H9 (cell line): ENCODE data around the gene RUNX2. TPM values are rescaled to one million over a fixed set of nuclear protein-coding genes. Genes with fewer than 3 reads are reported as not detected.

ENCODE experiments used
- DNase-seq: peaks from one replicate; pipeline ENCODE4 v3.0.0-alpha.2; 2017
- H2AFZ ChIP-seq: one replicate; pipeline ENCODE4 v1.6.1; 2013; ENCODE audit warnings: mild to moderate bottlenecking, low read length, control low read depth, moderate library complexity
- H2AK5ac ChIP-seq: 2 replicates; pipeline ENCODE4 v1.6.1; 2013; ENCODE audit warnings: low read length, control low read depth, mixed read lengths; ENCODE audit not compliant: insufficient read length
- H2BK120ac ChIP-seq: one replicate; pipeline ENCODE4 v1.6.1; 2013; ENCODE audit warnings: low read depth, mild to moderate bottlenecking, low read length, control low read depth, inconsistent platforms; ENCODE audit not compliant: poor library complexity, severe bottlenecking
- H2BK12ac ChIP-seq: 2 replicates; pipeline ENCODE4 v1.6.1; 2013; ENCODE audit warnings: low read length, control low read depth, mixed read lengths, low read depth; ENCODE audit not compliant: insufficient read length
- H2BK15ac ChIP-seq: 2 replicates; pipeline ENCODE4 v1.6.1; 2013; ENCODE audit warnings: low read depth, low read length, control low read depth
- H2BK20ac ChIP-seq: one replicate; pipeline ENCODE4 v1.6.1; 2013; ENCODE audit warnings: low read depth, mild to moderate bottlenecking, low read length, control low read depth, inconsistent platforms; ENCODE audit not compliant: poor library complexity, severe bottlenecking
- H2BK5ac ChIP-seq: 2 replicates; pipeline ENCODE4 v1.6.1; 2013; ENCODE audit warnings: low read length, control low read depth, mixed read lengths; ENCODE audit not compliant: insufficient read length
- H3K14ac ChIP-seq: 2 replicates; pipeline ENCODE4 v1.6.1; 2013; ENCODE audit warnings: low read length, control low read depth; ENCODE audit not compliant: insufficient read depth
- H3K18ac ChIP-seq: 2 replicates; pipeline ENCODE4 v1.6.1; 2013; ENCODE audit warnings: low read depth, mild to moderate bottlenecking, mixed read lengths, low read length, control low read depth; ENCODE audit not compliant: insufficient read length
- H3K23ac ChIP-seq: 2 replicates; pipeline ENCODE4 v1.6.1; 2013; ENCODE audit warnings: low read length, control low read depth, mixed read lengths, low read depth; ENCODE audit not compliant: insufficient read length
- H3K23me2 ChIP-seq: 2 replicates; pipeline ENCODE4 v1.6.1; 2013; ENCODE audit warnings: low read depth, mild to moderate bottlenecking, mixed read lengths, low read length, control low read depth; ENCODE audit not compliant: insufficient read length, poor library complexity, severe bottlenecking
- H3K27ac ChIP-seq: 2 replicates; pipeline ENCODE4 v1.5.1; 2013; ENCODE audit warnings: low read length, control low read depth, mixed read lengths, low read depth; ENCODE audit not compliant: insufficient read length
- H3K27me3 ChIP-seq: 2 replicates; pipeline ENCODE4 v1.6.1; 2013; ENCODE audit warnings: low read length, control low read depth, inconsistent platforms; ENCODE audit not compliant: insufficient read depth
- H3K4ac ChIP-seq: 2 replicates; pipeline ENCODE4 v1.6.1; 2013; ENCODE audit warnings: low read depth, mild to moderate bottlenecking, control low read depth, inconsistent platforms, low read length, moderate library complexity
- H3K4me1 ChIP-seq: 2 replicates; pipeline ENCODE4 v1.6.1; 2013; ENCODE audit warnings: low read length, control low read depth, inconsistent platforms; ENCODE audit not compliant: insufficient read depth
- H3K4me2 ChIP-seq: 2 replicates; pipeline ENCODE4 v1.6.1; 2013; ENCODE audit warnings: low read length, control low read depth, mixed read lengths; ENCODE audit not compliant: insufficient read length, insufficient read depth
- H3K56ac ChIP-seq: 2 replicates; pipeline ENCODE4 v1.6.1; 2013; ENCODE audit warnings: low read depth, mild to moderate bottlenecking, mixed read lengths, low read length, control low read depth; ENCODE audit not compliant: insufficient read length
- H3K79me1 ChIP-seq: 2 replicates; pipeline ENCODE4 v1.6.1; 2013; ENCODE audit warnings: low read depth, mild to moderate bottlenecking, moderate library complexity, low read length, control low read depth, inconsistent platforms; ENCODE audit not compliant: insufficient read depth, poor library complexity, severe bottlenecking
- H3K79me2 ChIP-seq: 2 replicates; pipeline ENCODE4 v1.6.1; 2013; ENCODE audit warnings: low read length, control low read depth, inconsistent platforms; ENCODE audit not compliant: insufficient read depth
- H3K9ac ChIP-seq: 2 replicates; pipeline ENCODE4 v1.6.1; 2013; ENCODE audit warnings: low read length, control low read depth, mixed read lengths; ENCODE audit not compliant: insufficient read length; ENCODE audit errors: extremely low read depth
- H3K9me3 ChIP-seq: one replicate; pipeline ENCODE4 v1.6.1; 2013; ENCODE audit warnings: low read depth, low read length, inconsistent platforms; ENCODE audit not compliant: control insufficient read depth
- H3T11ph ChIP-seq: one replicate; pipeline ENCODE4 v1.6.1; 2013; ENCODE audit warnings: mild to moderate bottlenecking, low read length, control low read depth, inconsistent platforms
- H4K20me1 ChIP-seq: one replicate; pipeline ENCODE4 v1.6.1; 2013; ENCODE audit not compliant: control insufficient read depth, insufficient read length, insufficient read depth
- H4K5ac ChIP-seq: 2 replicates; pipeline ENCODE4 v1.6.1; 2013; ENCODE audit warnings: low read depth, mild to moderate bottlenecking, mixed read lengths, low read length, control low read depth; ENCODE audit not compliant: insufficient read length
- H4K8ac ChIP-seq: replicated peaks from 2 replicates; pipeline ENCODE4 v1.6.1; 2013; ENCODE audit warnings: low read length, control low read depth, mixed read lengths, low read depth; ENCODE audit not compliant: insufficient read length
- H4K91ac ChIP-seq: 2 replicates; pipeline ENCODE4 v1.6.1; 2013; ENCODE audit warnings: low read depth, mild to moderate bottlenecking, moderate library complexity, mixed read lengths, low read length, control low read depth; ENCODE audit not compliant: insufficient read length
- H3K27ac Mint-ChIP-seq, 3 experiments: 2 replicates in 2 of 3; 3 replicates in 1 of 3; pipeline ENCODE4 v1.8.0; 2020 to 2021; ENCODE audit warnings: mixed read lengths in 3 of 3, mild to moderate bottlenecking in 1 of 3, moderate library complexity in 1 of 3
- H3K27me3 Mint-ChIP-seq: 2 replicates; pipeline ENCODE4 v1.8.0; 2021; ENCODE audit warnings: low read depth, mild to moderate bottlenecking, moderate library complexity, mixed read lengths
- H3K36me3 Mint-ChIP-seq, 3 experiments: 2 replicates in 2 of 3; 3 replicates in 1 of 3; pipeline ENCODE4 v1.8.0; 2020 to 2021; ENCODE audit warnings: low read depth in 3 of 3, mixed read lengths in 3 of 3; ENCODE audit not compliant: insufficient read depth in 1 of 3
- H3K4me1 Mint-ChIP-seq, 2 experiments: 2 replicates each; pipeline ENCODE4 v1.8.0; 2020; ENCODE audit warnings: mixed read lengths in 2 of 2
- H3K4me3 Mint-ChIP-seq, 2 experiments: 2 replicates in 1 of 2; 3 replicates in 1 of 2; pipeline ENCODE4 v1.8.0; 2020 to 2021; ENCODE audit warnings: mild to moderate bottlenecking in 2 of 2, mixed read lengths in 2 of 2, moderate library complexity in 1 of 2
- H3K9me3 Mint-ChIP-seq, 2 experiments: 2 replicates in 1 of 2; 3 replicates in 1 of 2; pipeline ENCODE4 v1.8.0; 2020; ENCODE audit warnings: mild to moderate bottlenecking in 2 of 2, mixed read lengths in 2 of 2, moderate library complexity in 1 of 2
- WGBS: extraction: QIAGEN DNeasy Blood & Tissue Kit; methylation state at CpG from one replicate; pipeline ENCODE4 v1.1.7; 2013; ENCODE audit warnings: missing lambda C conversion rate, low lambda C conversion rate, mixed read lengths; ENCODE audit not compliant: insufficient read length; ENCODE audit errors: extremely low coverage; 5-methylcytosine and 5-hydroxymethylcytosine counted together
- total RNA-seq: library from RNA; stranded (reverse); gene quantifications from 2 replicates; pipeline ENCODE4 v1.2.1, GENCODE V29; 2021
- TF ChIP-seq, protein P1 (sequence below): fragments of 200-600 bp; sonication (generic); conservative IDR thresholded peaks from 3 replicates; pipeline ENCODE4 v1.8.0; 2021; ENCODE audit warnings: antibody characterized with exemption, mild to moderate bottlenecking

Gene RUNX2
- total RNA-seq, 1 experiment from 2014 or later = 0.15 TPM

DNA sequence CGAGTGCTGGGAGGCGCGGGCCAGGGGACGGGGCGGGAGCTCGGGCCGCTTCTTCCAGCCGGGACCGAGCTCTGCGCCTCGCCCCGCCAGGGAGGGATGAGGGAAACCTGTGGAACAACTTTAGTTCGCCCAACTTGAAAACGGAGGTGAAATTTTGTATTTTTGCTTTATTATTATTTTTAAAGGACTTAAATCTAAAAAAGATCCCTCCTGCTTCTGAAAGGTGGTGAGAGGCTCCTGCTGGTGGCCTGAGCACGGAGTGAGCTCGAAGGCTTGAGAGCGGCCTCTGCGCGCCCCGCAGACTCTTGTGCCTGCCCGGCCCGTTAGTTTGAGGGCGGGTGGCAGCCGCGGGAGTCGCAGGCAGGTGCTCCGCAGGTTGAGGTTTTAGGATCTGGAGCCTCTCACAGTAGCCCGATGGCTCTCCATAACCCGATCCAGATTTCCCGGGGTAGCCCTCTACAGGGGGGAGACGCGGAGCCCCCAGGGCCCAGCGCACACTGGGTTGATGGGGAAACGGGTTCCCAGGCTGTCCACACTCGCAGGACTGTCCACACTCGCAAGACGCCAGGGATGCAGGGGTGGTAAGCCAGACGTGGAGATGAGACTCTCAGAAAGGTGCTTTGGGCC, 95.8 kb downstream of the RUNX2 start:
- H3K9me3 ChIP-seq = no peaks in the 10 kb centered on the region
- H3K14ac ChIP-seq = no peak overlapping the region
- no peak overlapping the region for H4K5ac ChIP-seq
- peaks cover 30 to 31% of the 10 kb centered on the region in 2 experiments for H3K4me1 Mint-ChIP-seq
- no peak overlapping the region for H2BK5ac ChIP-seq
- no peak overlapping the region for H3K18ac ChIP-seq
- H3K4me1 ChIP-seq = no peaks in the 10 kb centered on the region
- TF ChIP-seq, protein P1, sequence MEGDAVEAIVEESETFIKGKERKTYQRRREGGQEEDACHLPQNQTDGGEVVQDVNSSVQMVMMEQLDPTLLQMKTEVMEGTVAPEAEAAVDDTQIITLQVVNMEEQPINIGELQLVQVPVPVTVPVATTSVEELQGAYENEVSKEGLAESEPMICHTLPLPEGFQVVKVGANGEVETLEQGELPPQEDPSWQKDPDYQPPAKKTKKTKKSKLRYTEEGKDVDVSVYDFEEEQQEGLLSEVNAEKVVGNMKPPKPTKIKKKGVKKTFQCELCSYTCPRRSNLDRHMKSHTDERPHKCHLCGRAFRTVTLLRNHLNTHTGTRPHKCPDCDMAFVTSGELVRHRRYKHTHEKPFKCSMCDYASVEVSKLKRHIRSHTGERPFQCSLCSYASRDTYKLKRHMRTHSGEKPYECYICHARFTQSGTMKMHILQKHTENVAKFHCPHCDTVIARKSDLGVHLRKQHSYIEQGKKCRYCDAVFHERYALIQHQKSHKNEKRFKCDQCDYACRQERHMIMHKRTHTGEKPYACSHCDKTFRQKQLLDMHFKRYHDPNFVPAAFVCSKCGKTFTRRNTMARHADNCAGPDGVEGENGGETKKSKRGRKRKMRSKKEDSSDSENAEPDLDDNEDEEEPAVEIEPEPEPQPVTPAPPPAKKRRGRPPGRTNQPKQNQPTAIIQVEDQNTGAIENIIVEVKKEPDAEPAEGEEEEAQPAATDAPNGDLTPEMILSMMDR = no peak
- no peak overlapping the region for H4K91ac ChIP-seq
- no peak overlapping the region for H3K4ac ChIP-seq
- no peaks in the 10 kb centered on the region; a peak in 1 of 5 replicates for H3K9me3 Mint-ChIP-seq
- no CpG with 5 or more reads among the region's 38 CpGs for WGBS
- no peaks in the 10 kb centered on the region for H3K79me2 ChIP-seq
- H3K79me1 ChIP-seq = no peaks in the 10 kb centered on the region
- H3K27ac ChIP-seq = no peak overlapping the region
- no peak overlapping the region for H2AFZ ChIP-seq
- peak; percentile 48 for DNase-seq
- no peak overlapping the region for H2AK5ac ChIP-seq
- H3T11ph ChIP-seq = no peak overlapping the region
- H3K56ac ChIP-seq = no peak overlapping the region
- H3K23ac ChIP-seq = no peak overlapping the region
- no peaks in the 10 kb centered on the region for H3K36me3 Mint-ChIP-seq
- no peak overlapping the region for H4K8ac ChIP-seq
- H3K9ac ChIP-seq = no peak overlapping the region
- H2BK120ac ChIP-seq = no peak overlapping the region
- no peak overlapping the region for H2BK15ac ChIP-seq
- H3K23me2 ChIP-seq = peaks cover 32% of the 10 kb centered on the region
- H3K4me3 Mint-ChIP-seq = peak overlapping the region; percentile 80 to 97
- no peak overlapping the region for H2BK12ac ChIP-seq
- peaks cover 31% of the 10 kb centered on the region; the same call in 1 of the 2 replicates for H3K27me3 ChIP-seq
- no peak overlapping the region for H3K27ac Mint-ChIP-seq
- H2BK20ac ChIP-seq = no peak overlapping the region
- no peaks in the 10 kb centered on the region for H4K20me1 ChIP-seq
- H3K27me3 Mint-ChIP-seq = peaks cover 72% of the 10 kb centered on the region
- H3K4me2 ChIP-seq = peak overlapping the region; percentile 92
